Activated CD4-positive, alpha-beta memory T cell treated with anti-CD3 and anti-CD28 coated beads for 36 hours (primary cell): Measurements from ENCODE around the gene FFAR1. TPM values are rescaled to one million over a fixed set of nuclear protein-coding genes. Genes with fewer than 3 reads are reported as not detected.
A peak's percentile ranks its signal among the peaks of the same experiment; 100 is the strongest.

ENCODE experiments used
- CTCF ChIA-PET: fragments of 350-600 bp; sonication (Branson Sonifier 250); formaldehyde crosslinking; loops from one replicate; lab custom pipeline; 2021; ENCODE audit warnings: antibody characterized with exemption, inconsistent platforms; lab: Charles Lee
- POLR2A ChIA-PET: fragments of 350-600 bp; sonication (Branson Sonifier 250); formaldehyde crosslinking; loops from one replicate; lab custom pipeline; 2021; ENCODE audit warnings: antibody characterized with exemption; lab: Charles Lee
- DNase-seq: peaks from one replicate; pipeline ENCODE4 v3.0.0-alpha.2; 2020
- H3K27ac Mint-ChIP-seq: one replicate; pipeline ENCODE4 v1.8.0; 2021; ENCODE audit warnings: mixed read lengths
- H3K27me3 Mint-ChIP-seq: one replicate; pipeline ENCODE4 v1.8.0; 2021; ENCODE audit warnings: mixed read lengths
- H3K36me3 Mint-ChIP-seq: one replicate; pipeline ENCODE4 v1.8.0; 2021; ENCODE audit warnings: mixed read lengths
- H3K4me1 Mint-ChIP-seq: one replicate; pipeline ENCODE4 v1.8.0; 2021; ENCODE audit warnings: low read depth, mixed read lengths
- H3K4me3 Mint-ChIP-seq: one replicate; pipeline ENCODE4 v1.8.0; 2021; ENCODE audit warnings: mild to moderate bottlenecking, mixed read lengths
- H3K9me3 Mint-ChIP-seq: one replicate; pipeline ENCODE4 v1.8.0; 2021; ENCODE audit warnings: mixed read lengths
- intact Hi-C: fragments of 100-400 bp; cut with micrococcal nuclease; formaldehyde crosslinking; loops from one replicate; pipeline ENCODE4 v1.15.1; 2023
- total RNA-seq, 2 experiments: library from RNA; stranded (reverse); gene quantifications; one replicate each; pipeline ENCODE4 v1.2.3, GENCODE V29; 2021

FFAR1 gene
- total RNA-seq, 2 experiments from 2014 or later = 0.12 TPM; not detected in 1

- intact Hi-C loops = no loop called here
- Mint-ChIP-seq H3K36me3 (no peaks in the 10 kb centered on the region), H3K27me3 (no peaks in the 10 kb centered on the region), H3K27ac (no peak overlapping the region), H3K9me3 (peaks cover 3% of the 10 kb centered on the region), H3K4me3 (no peak overlapping the region), H3K4me1 (peaks cover 7% of the 10 kb centered on the region)
- ChIA-PET CTCF (no interaction called here), POLR2A (no interaction called here)
- DNase-seq = no peak
Measured at GRCh38 chr19:35317464-35318043, 30.1 kb upstream of the FFAR1 start.

- peaks cover 3% of the 10 kb centered on the region for H3K9me3 Mint-ChIP-seq
- H3K4me3 Mint-ChIP-seq = no peak overlapping the region
- peaks cover 7% of the 10 kb centered on the region for H3K4me1 Mint-ChIP-seq
- ChIA-PET CTCF (no interaction called here), POLR2A (no interaction called here)
- H3K27me3 Mint-ChIP-seq = no peaks in the 10 kb centered on the region
- DNase-seq = peak; percentile 51
- intact Hi-C loops = no loop called here
- H3K36me3 Mint-ChIP-seq = no peaks in the 10 kb centered on the region
- H3K27ac Mint-ChIP-seq = no peak overlapping the region
Measured at GRCh38 chr19:35318679-35319448, 28.8 kb upstream of the FFAR1 start.

- ChIA-PET POLR2A (no interaction called here), CTCF (interaction anchor here (0.9 kb wide), 1 partner anchor 167 kb away, joined by 3 read pairs; no protein-coding TSS in a partner anchor)
- Mint-ChIP-seq H3K4me3 (no peak overlapping the region), H3K36me3 (no peaks in the 10 kb centered on the region), H3K9me3 (peaks cover 3% of the 10 kb centered on the region), H3K27me3 (no peaks in the 10 kb centered on the region), H3K27ac (no peak overlapping the region), H3K4me1 (peaks cover 7% of the 10 kb centered on the region)
- DNase-seq = no peak
- intact Hi-C loops = no loop called here
Measured at GRCh38 chr19:35320065-35320713, 27.5 kb upstream of the FFAR1 start.

- peak overlapping the region; percentile 5 for H3K27ac Mint-ChIP-seq
- no peak for DNase-seq
- no peaks in the 10 kb centered on the region for H3K27me3 Mint-ChIP-seq
- H3K4me3 Mint-ChIP-seq = no peak overlapping the region
- H3K4me1 Mint-ChIP-seq = peaks cover 7% of the 10 kb centered on the region
- H3K9me3 Mint-ChIP-seq = peaks cover 3% of the 10 kb centered on the region
- H3K36me3 Mint-ChIP-seq = no peaks in the 10 kb centered on the region
- intact Hi-C loops = no loop called here
- CTCF ChIA-PET = no interaction called here
- POLR2A ChIA-PET = no interaction called here
Measured at GRCh38 chr19:35321291-35321690, 26.4 kb upstream of the FFAR1 start.

- ChIA-PET POLR2A (no interaction called here), CTCF (no interaction called here)
- H3K4me1 Mint-ChIP-seq = peaks cover 7% of the 10 kb centered on the region
- no peak overlapping the region for H3K27ac Mint-ChIP-seq
- intact Hi-C loops = no loop called here
- H3K9me3 Mint-ChIP-seq = peaks cover 3% of the 10 kb centered on the region
- no peak overlapping the region for H3K4me3 Mint-ChIP-seq
- H3K27me3 Mint-ChIP-seq = no peaks in the 10 kb centered on the region
- DNase-seq = no peak
- no peaks in the 10 kb centered on the region for H3K36me3 Mint-ChIP-seq
Measured at GRCh38 chr19:35322014-35322413, 25.7 kb upstream of the FFAR1 start.

- Mint-ChIP-seq H3K27me3 (peaks cover 11% of the 10 kb centered on the region), H3K9me3 (no peaks in the 10 kb centered on the region), H3K4me1 (peaks cover 4% of the 10 kb centered on the region), H3K4me3 (no peak overlapping the region), H3K36me3 (no peaks in the 10 kb centered on the region), H3K27ac (no peak overlapping the region)
- POLR2A ChIA-PET = no interaction called here
- intact Hi-C loops = no loop called here
- DNase-seq = no peak
- CTCF ChIA-PET = no interaction called here
Measured at GRCh38 chr19:35327642-35328041, 20.1 kb upstream of the FFAR1 start.

- no peak within 1 kb of the TSS for H3K4me3 Mint-ChIP-seq
- H3K36me3 Mint-ChIP-seq = no peaks in the 10 kb centered on the region
- H3K4me1 Mint-ChIP-seq = peaks cover 13% of the 10 kb centered on the region
- POLR2A ChIA-PET = no interaction called here
- DNase-seq = no peak
- intact Hi-C loops = no loop called here
- H3K27me3 Mint-ChIP-seq = peaks cover 11% of the 10 kb centered on the region
- CTCF ChIA-PET = interaction anchor here (1.0 to 1.2 kb wide), 2 partner anchors 142 to 166 kb away, joined by 3 read pairs; no protein-coding TSS in a partner anchor
- no peaks in the 10 kb centered on the region for H3K9me3 Mint-ChIP-seq
- no peak within 1 kb of the TSS for H3K27ac Mint-ChIP-seq
Measured at GRCh38 chr19:35328851-35329285, 18.8 kb upstream of the FFAR1 start, which contains the start of gene CD22. TSS of gene CD22 (plus strand) at chr19:35329187. CDS start at chr19:35332041, 2,854 bp downstream.

GRCh38 chr19:35329323-35329722 lies 18.4 kb upstream of the FFAR1 start:
- Mint-ChIP-seq H3K36me3 (no peaks in the 10 kb centered on the region), H3K27me3 (peaks cover 13% of the 10 kb centered on the region), H3K4me1 (peaks cover 16% of the 10 kb centered on the region), H3K27ac (no peak overlapping the region), H3K4me3 (no peak overlapping the region), H3K9me3 (no peaks in the 10 kb centered on the region)
- POLR2A ChIA-PET = no interaction called here
- no peak for DNase-seq
- CTCF ChIA-PET = no interaction called here
- intact Hi-C loops = no loop called here

GRCh38 chr19:35330475-35330874 lies 17.2 kb upstream of the FFAR1 start:
- Mint-ChIP-seq H3K4me1 (peaks cover 21% of the 10 kb centered on the region), H3K27ac (no peak overlapping the region), H3K9me3 (no peaks in the 10 kb centered on the region), H3K36me3 (no peaks in the 10 kb centered on the region), H3K27me3 (peaks cover 13% of the 10 kb centered on the region), H3K4me3 (no peak overlapping the region)
- CTCF ChIA-PET = interaction anchor here (1.0 kb wide), 1 partner anchor 138 kb away, joined by 3 read pairs; no protein-coding TSS in a partner anchor
- no peak for DNase-seq
- intact Hi-C loops = no loop called here
- POLR2A ChIA-PET = no interaction called here

- no peak overlapping the region for H3K4me3 Mint-ChIP-seq
- DNase-seq = no peak
- H3K27me3 Mint-ChIP-seq = peaks cover 15% of the 10 kb centered on the region
- CTCF ChIA-PET = interaction anchor here (0.9 to 1.5 kb wide), 3 partner anchors 18 to 136 kb away, joined by 3 to 4 read pairs (median 3); no protein-coding TSS in a partner anchor
- intact Hi-C loops = no loop called here
- H3K4me1 Mint-ChIP-seq = peaks cover 21% of the 10 kb centered on the region
- no peaks in the 10 kb centered on the region for H3K36me3 Mint-ChIP-seq
- POLR2A ChIA-PET = no interaction called here
- H3K27ac Mint-ChIP-seq = no peak overlapping the region
- H3K9me3 Mint-ChIP-seq = no peaks in the 10 kb centered on the region
Measured at GRCh38 chr19:35331551-35332214, 16.0 kb upstream of the FFAR1 start.

GRCh38 chr19:35332817-35333216 lies 14.9 kb upstream of the FFAR1 start:
- ChIA-PET CTCF (interaction anchor here (1.0 to 1.9 kb wide), 5 partner anchors 13 to 221 kb away, joined by 3 to 9 read pairs (median 4); no protein-coding TSS in a partner anchor), POLR2A (interaction anchor here (1.1 kb wide), 1 partner anchor 15 kb away, joined by 3 read pairs; the partner anchor contains the start of gene FFAR1)
- H3K4me1 Mint-ChIP-seq = peaks cover 21% of the 10 kb centered on the region
- intact Hi-C loops = no loop called here
- peak; percentile 64 for DNase-seq
- peaks cover 12% of the 10 kb centered on the region for H3K27me3 Mint-ChIP-seq
- no peaks in the 10 kb centered on the region for H3K9me3 Mint-ChIP-seq
- H3K4me3 Mint-ChIP-seq = no peak overlapping the region
- H3K36me3 Mint-ChIP-seq = no peaks in the 10 kb centered on the region
- H3K27ac Mint-ChIP-seq = no peak overlapping the region
